GM12892 (cell line): ENCODE results near the gene APMAP.

ENCODE experiments used
- POLR2A ChIP-seq: IDR thresholded peaks from 2 replicates; pipeline ENCODE4 v1.6.1; 2011; ENCODE audit warnings: low read depth, low read length, control low read depth
- POLR2AphosphoS5 ChIP-seq: IDR thresholded peaks from 2 replicates; pipeline ENCODE4 v1.6.1; 2011; ENCODE audit warnings: low read depth, low read length, control low read depth

DNA sequence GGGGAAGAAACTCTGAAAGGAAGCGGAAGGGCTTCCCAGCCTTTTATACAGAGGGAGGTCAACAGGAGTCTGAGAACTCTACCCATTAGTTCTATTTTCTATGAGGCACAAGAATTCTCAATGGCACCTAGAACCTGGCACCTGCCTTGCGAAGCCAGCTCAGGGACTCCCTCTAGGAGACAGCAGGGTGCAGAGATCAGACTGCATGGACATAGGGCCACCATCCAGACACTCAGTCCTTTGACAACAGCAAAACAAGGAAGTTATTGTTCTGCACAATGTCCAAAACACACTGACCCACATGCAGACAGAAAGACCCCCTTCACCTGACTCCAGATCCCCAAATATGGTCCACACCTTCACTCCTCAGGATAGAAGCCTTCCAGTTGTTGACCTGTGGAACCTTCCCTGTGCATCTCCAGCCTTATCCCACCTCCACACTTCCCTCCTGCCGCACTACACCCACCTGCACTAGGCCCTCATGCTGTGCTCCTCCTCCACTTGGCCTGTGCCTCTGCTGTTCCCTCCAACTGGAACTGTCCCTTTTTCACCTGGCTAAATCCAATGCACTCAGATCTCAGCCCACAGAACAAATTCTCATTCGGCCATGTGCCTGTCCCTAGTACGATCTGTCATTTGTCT lies 37.6 kb upstream of the APMAP start:
- TF ChIP-seq POLR2AphosphoS5 (no peak), POLR2A (no peak)
